ENCODE measurements around the gene FLOT1. TPM values are rescaled to one million over a fixed set of nuclear protein-coding genes. Genes with fewer than 3 reads are reported as not detected.

FLOT1 gene
- total and polyA plus RNA-seq, 2 experiments from 2014 or later, result 208 to 236 TPM

DNA sequence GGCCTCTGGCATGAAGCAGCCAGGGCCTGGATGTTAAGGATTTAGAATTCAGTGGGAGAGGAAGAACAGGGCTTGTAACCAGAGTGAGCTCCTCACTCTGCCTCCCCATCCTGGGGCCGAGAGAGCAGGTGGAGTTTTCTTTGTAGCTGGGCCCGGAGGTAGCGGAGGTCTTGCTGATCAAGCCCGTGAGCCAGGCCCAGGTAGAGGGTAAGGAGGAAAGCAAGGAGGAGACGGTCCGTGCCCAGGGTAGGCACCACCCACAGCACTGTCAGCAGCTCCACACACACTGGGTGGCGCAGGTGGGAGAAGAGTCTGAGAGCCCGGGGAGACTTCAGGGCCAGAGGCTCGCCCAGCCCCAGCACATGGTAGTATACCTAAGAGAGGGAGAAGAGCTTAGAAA lies 53.9 kb downstream of the FLOT1 start:
- H3K4me1 ChIP-seq (ENCODE audit: low read depth), result peaks cover 44% of the 10 kb centered on the region
- no peak overlapping the region for H3K27ac ChIP-seq
- no peaks in the 10 kb centered on the region for H3K27me3 ChIP-seq
- H3K36me3 ChIP-seq, result no peaks in the 10 kb centered on the region
- DNase-seq (ENCODE audit: low read depth in 1 of 2, low spot score in 1 of 2), result no peak
- H3K9me3 ChIP-seq (ENCODE audit: low read depth), result no peaks in the 10 kb centered on the region
- TF ChIP-seq, protein P1, sequence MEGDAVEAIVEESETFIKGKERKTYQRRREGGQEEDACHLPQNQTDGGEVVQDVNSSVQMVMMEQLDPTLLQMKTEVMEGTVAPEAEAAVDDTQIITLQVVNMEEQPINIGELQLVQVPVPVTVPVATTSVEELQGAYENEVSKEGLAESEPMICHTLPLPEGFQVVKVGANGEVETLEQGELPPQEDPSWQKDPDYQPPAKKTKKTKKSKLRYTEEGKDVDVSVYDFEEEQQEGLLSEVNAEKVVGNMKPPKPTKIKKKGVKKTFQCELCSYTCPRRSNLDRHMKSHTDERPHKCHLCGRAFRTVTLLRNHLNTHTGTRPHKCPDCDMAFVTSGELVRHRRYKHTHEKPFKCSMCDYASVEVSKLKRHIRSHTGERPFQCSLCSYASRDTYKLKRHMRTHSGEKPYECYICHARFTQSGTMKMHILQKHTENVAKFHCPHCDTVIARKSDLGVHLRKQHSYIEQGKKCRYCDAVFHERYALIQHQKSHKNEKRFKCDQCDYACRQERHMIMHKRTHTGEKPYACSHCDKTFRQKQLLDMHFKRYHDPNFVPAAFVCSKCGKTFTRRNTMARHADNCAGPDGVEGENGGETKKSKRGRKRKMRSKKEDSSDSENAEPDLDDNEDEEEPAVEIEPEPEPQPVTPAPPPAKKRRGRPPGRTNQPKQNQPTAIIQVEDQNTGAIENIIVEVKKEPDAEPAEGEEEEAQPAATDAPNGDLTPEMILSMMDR (IDR thresholded peaks at IDR 0.05; ENCODE audit: low read depth, low read length), result no peak
- H3K4me3 ChIP-seq, result no peak overlapping the region

DNA sequence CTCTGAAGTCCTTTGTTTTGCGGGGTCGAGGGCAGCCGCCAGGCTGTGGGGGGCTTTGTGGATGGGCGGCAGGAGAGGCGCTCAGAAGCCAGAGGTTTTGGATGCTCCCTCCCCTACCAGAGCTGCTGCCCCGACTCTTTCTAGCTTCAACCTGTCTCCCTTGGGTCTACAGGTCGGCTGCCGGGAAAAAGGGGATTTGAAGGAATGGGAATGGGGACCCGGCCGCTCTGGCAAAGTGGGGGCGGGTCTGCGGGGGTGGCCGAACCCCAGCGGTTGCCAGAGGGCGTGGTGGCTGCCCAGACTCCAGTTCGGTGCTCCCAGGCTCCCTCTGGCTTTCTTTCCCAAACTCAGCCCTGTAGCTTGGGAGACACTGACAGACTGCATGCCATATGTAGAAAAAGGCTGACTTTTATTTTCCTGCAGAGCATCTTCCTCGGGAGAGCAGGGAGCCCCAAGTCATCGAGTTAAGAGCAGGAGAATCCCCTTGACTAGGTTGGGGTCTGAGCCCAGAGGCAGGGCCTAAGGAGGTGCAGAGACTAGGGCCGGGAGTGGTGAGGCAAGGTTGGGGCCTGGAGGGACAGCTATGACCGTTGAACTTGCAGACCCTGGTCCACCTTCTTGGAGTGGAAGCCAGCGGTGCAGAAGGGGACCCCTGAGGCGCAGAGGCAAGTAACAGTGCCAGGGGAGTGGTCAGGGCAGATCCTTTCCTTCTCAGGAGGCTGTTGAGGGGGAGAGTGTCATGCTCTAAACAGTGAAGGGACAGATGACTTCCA lies 54.6 kb downstream of the FLOT1 start:
- TF ChIP-seq, protein P1 (IDR thresholded peaks at IDR 0.05; ENCODE audit: low read depth, low read length), result peak; percentile 26
- no peaks in the 10 kb centered on the region for H3K9me3 ChIP-seq (ENCODE audit: low read depth)
- no peaks in the 10 kb centered on the region for H3K36me3 ChIP-seq
- peaks cover 52% of the 10 kb centered on the region for H3K4me1 ChIP-seq (ENCODE audit: low read depth)
- H3K27ac ChIP-seq, result peak overlapping the region; percentile 10
- peak overlapping the region; percentile 63 for H3K4me3 ChIP-seq
- peak in 1 of 2 donors; percentile 49 for DNase-seq (ENCODE audit: low read depth in 1 of 2, low spot score in 1 of 2)
- no peaks in the 10 kb centered on the region for H3K27me3 ChIP-seq

DNA sequence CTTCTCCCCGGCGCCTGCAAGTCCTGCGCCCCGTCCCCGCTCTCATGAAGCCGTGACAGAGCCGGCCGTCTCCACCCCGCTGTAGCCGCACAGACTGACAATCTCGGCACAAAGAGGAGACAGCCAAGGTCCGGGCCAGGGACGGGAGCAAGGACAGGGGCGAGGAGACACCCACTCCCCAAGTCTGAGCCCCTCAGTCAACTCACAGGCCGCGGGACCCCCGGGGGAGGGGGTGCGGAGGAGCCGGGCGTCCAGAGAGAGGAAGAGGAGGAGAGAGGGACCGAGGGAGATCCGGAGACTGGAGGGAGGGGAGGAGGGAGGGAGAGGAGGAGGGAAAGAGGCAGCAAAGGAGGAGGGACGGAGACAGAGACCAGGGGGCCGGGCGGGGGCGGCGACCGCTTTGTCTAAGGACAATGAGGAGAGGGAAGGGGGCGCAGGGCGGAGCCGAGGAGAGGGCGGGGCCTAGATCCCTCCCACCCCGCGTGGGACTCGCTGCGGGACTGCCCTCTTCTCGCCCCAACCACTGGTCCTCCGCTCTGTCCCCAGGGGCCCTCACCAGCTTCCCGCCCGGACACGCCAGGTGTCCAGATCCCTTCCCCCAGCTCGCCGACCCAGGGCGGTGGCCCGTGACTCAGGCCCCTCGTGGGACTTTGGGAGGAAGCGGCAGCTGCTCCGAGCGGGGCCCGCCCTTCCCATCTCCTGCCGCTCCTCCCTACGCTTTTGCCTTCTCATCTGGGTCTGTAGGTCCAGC lies 55.4 kb downstream of the FLOT1 start:
- Histone ChIP-seq H3K4me3 (peak overlapping the region; percentile 63), H3K27me3 (no peaks in the 10 kb centered on the region), H3K36me3 (no peaks in the 10 kb centered on the region), H3K4me1 (ENCODE audit: low read depth) (peaks cover 59% of the 10 kb centered on the region), H3K27ac (peak overlapping the region; percentile 67), H3K9me3 (ENCODE audit: low read depth) (no peaks in the 10 kb centered on the region)
- TF ChIP-seq, protein P1 (IDR thresholded peaks at IDR 0.05; ENCODE audit: low read depth, low read length), result no peak
- peak; percentile 87 to 98 for DNase-seq (ENCODE audit: low read depth in 1 of 2, low spot score in 1 of 2)

DNA sequence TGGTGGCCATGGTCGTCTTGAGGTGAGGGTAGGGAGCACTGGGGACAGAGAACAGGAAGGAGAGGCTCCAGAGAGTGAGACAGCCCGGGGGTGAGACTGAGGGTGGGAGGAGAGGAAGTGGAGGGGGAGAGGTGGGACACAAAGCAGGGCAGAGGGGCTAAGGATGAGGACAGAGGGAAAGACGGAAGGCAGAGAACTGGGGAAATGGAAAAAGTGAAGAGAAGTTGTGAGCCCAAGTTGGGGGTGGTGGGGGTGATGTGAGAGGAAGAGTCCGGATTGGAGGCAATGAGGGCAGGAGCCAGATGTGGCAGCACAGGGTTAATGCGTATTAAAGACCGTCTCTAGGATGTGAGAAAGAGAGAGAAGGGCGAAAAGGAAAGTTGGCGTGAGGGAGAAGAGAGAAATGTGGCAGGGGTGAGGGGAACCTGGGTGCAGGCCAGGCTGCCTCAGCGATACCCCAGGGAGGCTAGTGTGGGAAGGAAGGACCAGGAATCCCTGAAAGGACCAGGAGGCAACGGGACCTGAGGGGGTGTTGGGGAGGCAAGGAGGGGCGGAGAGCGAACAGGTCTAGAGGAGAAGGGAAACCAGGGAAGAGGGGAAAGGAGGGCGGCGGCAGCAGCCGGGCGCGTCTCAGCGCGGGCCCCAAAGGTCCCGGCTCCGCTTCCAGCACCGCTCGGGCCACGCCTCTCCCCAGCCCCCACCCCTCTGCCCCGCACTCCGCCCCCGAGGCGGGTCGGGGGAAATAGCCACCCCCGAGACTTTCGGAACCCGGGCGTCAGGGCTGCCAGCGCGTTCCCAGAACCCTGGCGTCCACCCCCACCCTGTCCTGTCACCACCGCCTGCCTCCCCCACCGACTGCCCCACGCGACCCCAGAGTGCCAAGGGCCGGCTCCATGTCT lies 56.2 kb downstream of the FLOT1 start, which contains the start of gene PPP1R18:
Gene PPP1R18, minus strand, starts transcription at position 637 of the 899 bp plus-strand sequence. Its CDS starts 627 bp downstream, at position 10.
- peak within 1 kb of the TSS; percentile 67 for H3K27ac ChIP-seq
- H3K4me1 ChIP-seq (ENCODE audit: low read depth), result peaks cover 63% of the 10 kb centered on the region
- H3K36me3 ChIP-seq, result no peaks in the 10 kb centered on the region
- TF ChIP-seq, protein P1 (IDR thresholded peaks at IDR 0.05; ENCODE audit: low read depth, low read length), result no peak
- H3K4me3 ChIP-seq, result peak within 1 kb of the TSS; percentile 63
- no peaks in the 10 kb centered on the region for H3K27me3 ChIP-seq
- no peaks in the 10 kb centered on the region for H3K9me3 ChIP-seq (ENCODE audit: low read depth)
- peak; percentile 73 to 76 for DNase-seq (ENCODE audit: low read depth in 1 of 2, low spot score in 1 of 2)

Measured in cardiac muscle cell (in vitro differentiated cells and primary cell).